Colon (tissue), 2 donors: ENCODE data around the gene PBX1.
"Not testable (repeated sequence)": the region's sequence is repeated elsewhere in the genome, so short reads cannot be mapped to it uniquely, and the experiment has no call there.

Source experiments
- FAIRE-seq: peaks from 2 replicates; lab custom pipeline; 2012; peaks lifted over from hg19 to GRCh38; lab: Jason Lieb, UNC
- donor health status: control.
- donor health status: control.

The PBX1 gene

GRCh38 chr1:164590592-164590991 is 31.6 kb downstream of the PBX1 start:
- no peak for FAIRE-seq

- FAIRE-seq, result no peak
These were observed 32.9 kb downstream of the PBX1 start for GRCh38 chr1:164591858-164592257.

GRCh38 chr1:164592634-164593033 is 33.6 kb downstream of the PBX1 start:
- FAIRE-seq, result no peak

GRCh38 chr1:164595212-164595611 is 36.2 kb downstream of the PBX1 start:
- no peak for FAIRE-seq

- FAIRE-seq, result no peak
These were observed 37.2 kb downstream of the PBX1 start for GRCh38 chr1:164596172-164596571.

GRCh38 chr1:164598719-164599118 is 39.7 kb downstream of the PBX1 start:
- FAIRE-seq, result no peak

- no peak for FAIRE-seq
These were observed 40.3 kb downstream of the PBX1 start for GRCh38 chr1:164599272-164599671.

- no peak for FAIRE-seq
These were observed 42.6 kb downstream of the PBX1 start for GRCh38 chr1:164601399-164602100.

GRCh38 chr1:164602101-164602422 is 43.1 kb downstream of the PBX1 start:
- peak; percentile 43 for FAIRE-seq

GRCh38 chr1:164602480-164603093 is 43.6 kb downstream of the PBX1 start:
- FAIRE-seq, result no peak

- not testable (repeated sequence) for FAIRE-seq
These were observed 44.8 kb downstream of the PBX1 start for GRCh38 chr1:164603805-164604204.

- no peak for FAIRE-seq
These were observed 45.6 kb downstream of the PBX1 start for GRCh38 chr1:164604541-164604940.

GRCh38 chr1:164605254-164606091 is 46.5 kb downstream of the PBX1 start:
- FAIRE-seq, result no peak

- no peak for FAIRE-seq
These were observed 48.4 kb downstream of the PBX1 start for GRCh38 chr1:164607351-164607750.

- no peak for FAIRE-seq
These were observed 49.7 kb downstream of the PBX1 start for GRCh38 chr1:164608651-164609057.

- no peak for FAIRE-seq
These were observed 50.1 kb downstream of the PBX1 start for GRCh38 chr1:164609089-164609488.

GRCh38 chr1:164610538-164611222 is 51.7 kb downstream of the PBX1 start:
- FAIRE-seq, result no peak

GRCh38 chr1:164611754-164612642 is 53.0 kb downstream of the PBX1 start:
- no peak for FAIRE-seq

GRCh38 chr1:164613176-164613575 is 54.2 kb downstream of the PBX1 start:
- FAIRE-seq, result no peak

- FAIRE-seq, result no peak
These were observed 55.3 kb downstream of the PBX1 start for GRCh38 chr1:164614316-164614715.

GRCh38 chr1:164617377-164618201 is 58.6 kb downstream of the PBX1 start:
- FAIRE-seq, result no peak
